ENCODE results near the gene E2F1.

DNA sequence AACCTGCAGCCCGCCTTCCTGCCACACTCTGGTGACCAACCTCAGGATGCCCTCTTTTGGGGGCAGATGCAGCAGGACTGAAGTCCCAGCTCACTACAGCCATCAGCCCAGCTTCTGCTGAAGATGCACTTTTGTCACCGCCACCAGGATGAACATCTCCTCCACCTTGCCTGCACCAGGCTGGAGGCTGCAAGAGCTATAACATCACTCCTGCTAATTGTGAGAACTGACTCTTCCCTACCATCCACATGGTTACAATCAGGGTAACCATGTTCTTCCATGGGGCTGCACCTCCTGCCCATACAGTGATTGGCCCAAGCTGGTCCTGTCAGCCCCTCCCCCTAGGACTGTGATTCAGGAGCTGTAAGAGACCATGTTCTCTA lies 21.4 kb downstream of the E2F1 start:
- TF ChIP-seq POLR2A (IDR thresholded peaks at IDR 0.05): no peak
- TF ChIP-seq, protein P1, sequence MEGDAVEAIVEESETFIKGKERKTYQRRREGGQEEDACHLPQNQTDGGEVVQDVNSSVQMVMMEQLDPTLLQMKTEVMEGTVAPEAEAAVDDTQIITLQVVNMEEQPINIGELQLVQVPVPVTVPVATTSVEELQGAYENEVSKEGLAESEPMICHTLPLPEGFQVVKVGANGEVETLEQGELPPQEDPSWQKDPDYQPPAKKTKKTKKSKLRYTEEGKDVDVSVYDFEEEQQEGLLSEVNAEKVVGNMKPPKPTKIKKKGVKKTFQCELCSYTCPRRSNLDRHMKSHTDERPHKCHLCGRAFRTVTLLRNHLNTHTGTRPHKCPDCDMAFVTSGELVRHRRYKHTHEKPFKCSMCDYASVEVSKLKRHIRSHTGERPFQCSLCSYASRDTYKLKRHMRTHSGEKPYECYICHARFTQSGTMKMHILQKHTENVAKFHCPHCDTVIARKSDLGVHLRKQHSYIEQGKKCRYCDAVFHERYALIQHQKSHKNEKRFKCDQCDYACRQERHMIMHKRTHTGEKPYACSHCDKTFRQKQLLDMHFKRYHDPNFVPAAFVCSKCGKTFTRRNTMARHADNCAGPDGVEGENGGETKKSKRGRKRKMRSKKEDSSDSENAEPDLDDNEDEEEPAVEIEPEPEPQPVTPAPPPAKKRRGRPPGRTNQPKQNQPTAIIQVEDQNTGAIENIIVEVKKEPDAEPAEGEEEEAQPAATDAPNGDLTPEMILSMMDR (IDR thresholded peaks at IDR 0.05): no peak
